CD4-positive, alpha-beta T cell treated with Interleukin-17A for 1 hour (primary cell): ENCODE results near the gene CDC42BPG.
A peak's percentile ranks its signal among the peaks of the same experiment; 100 is the strongest.

Source experiments
- DNase-seq: peaks from one replicate; pipeline ENCODE4 v3.0.0-alpha.2; 2020

Gene CDC42BPG

GRCh38 chr11:64844330-64845128 lies at the start of gene CDC42BPG:
Gene CDC42BPG, minus strand, starts transcription at chr11:64844653. Its CDS starts 84 bp downstream, at chr11:64844569.
- peak; percentile 82 for DNase-seq

- DNase-seq = no peak
Observed at GRCh38 chr11:64893194-64894069, 49.0 kb upstream of the CDC42BPG start.

GRCh38 chr11:64892838-64893193 lies 48.4 kb upstream of the CDC42BPG start:
- DNase-seq = no peak

- DNase-seq = no peak
Observed at GRCh38 chr11:64892411-64892831, 48.0 kb upstream of the CDC42BPG start.

GRCh38 chr11:64891880-64892279 lies 47.4 kb upstream of the CDC42BPG start:
- no peak for DNase-seq

GRCh38 chr11:64891215-64891848 lies 46.9 kb upstream of the CDC42BPG start:
- DNase-seq = no peak

- DNase-seq = no peak
Observed at GRCh38 chr11:64890522-64890939, 46.1 kb upstream of the CDC42BPG start.

GRCh38 chr11:64888729-64889511 lies 44.5 kb upstream of the CDC42BPG start:
- DNase-seq = no peak

GRCh38 chr11:64888406-64888728 lies 43.9 kb upstream of the CDC42BPG start:
- DNase-seq = no peak

GRCh38 chr11:64887757-64888405 lies 43.4 kb upstream of the CDC42BPG start:
- peak; percentile 84 for DNase-seq

GRCh38 chr11:64887234-64887756 lies 42.8 kb upstream of the CDC42BPG start:
- no peak for DNase-seq

GRCh38 chr11:64885367-64886286 lies 41.2 kb upstream of the CDC42BPG start:
- peak; percentile 61 for DNase-seq

GRCh38 chr11:64884019-64884418 lies 39.6 kb upstream of the CDC42BPG start:
- no peak for DNase-seq

GRCh38 chr11:64883575-64883974 lies 39.1 kb upstream of the CDC42BPG start:
- DNase-seq = no peak

- DNase-seq = no peak
Observed at GRCh38 chr11:64882243-64882642, 37.8 kb upstream of the CDC42BPG start.

GRCh38 chr11:64881476-64881875 lies 37.0 kb upstream of the CDC42BPG start:
- DNase-seq = no peak

- peak; percentile 69 for DNase-seq
Observed at GRCh38 chr11:64880240-64881001, 36.0 kb upstream of the CDC42BPG start.

GRCh38 chr11:64879244-64879900 lies 34.9 kb upstream of the CDC42BPG start:
- peak; percentile 41 for DNase-seq

- peak; percentile 100 for DNase-seq
Observed at GRCh38 chr11:64878494-64879243, 34.2 kb upstream of the CDC42BPG start, which contains the start of gene EHD1. Gene EHD1, minus strand, starts transcription at chr11:64878621. Its CDS starts 157 bp downstream, at chr11:64878464.
